HL-60 (cell line): ENCODE data around the gene GSC.
"Not testable (repeated sequence)": the region's sequence is repeated elsewhere in the genome, so short reads cannot be mapped to it uniquely, and the experiment has no call there.

ENCODE experiments used
- DNase-seq, 2 experiments: peaks; one replicate each; pipeline ENCODE4 v3.0.0-alpha.2; 2010 to 2020; ENCODE audit warnings: low read depth in 1 of 2, low spot score in 1 of 2
- H3K27ac ChIP-seq: fragments of 250-450 bp; sonication (Bioruptor Pico); replicated peaks from 2 replicates; pipeline ENCODE4 v1.5.1; 2020; ENCODE audit warnings: mild to moderate bottlenecking, moderate library complexity
- H3K27me3 ChIP-seq: fragments of 250-450 bp; sonication (Bioruptor Pico); 2 replicates; pipeline ENCODE4 v1.5.1; 2021; ENCODE audit warnings: mild to moderate bottlenecking, moderate library complexity; ENCODE audit not compliant: insufficient read depth, poor library complexity, severe bottlenecking
- H3K4me3 ChIP-seq: replicated peaks from 2 replicates; pipeline ENCODE4 v1.5.1; 2011; ENCODE audit warnings: mild to moderate bottlenecking, control low read depth, low read length; ENCODE audit not compliant: insufficient read depth
- GABPA ChIP-seq: IDR thresholded peaks from 2 replicates; pipeline ENCODE4 v1.6.1; 2012; ENCODE audit warnings: low read depth
- POLR2AphosphoS5 ChIP-seq: IDR thresholded peaks from 2 replicates; pipeline ENCODE4 v1.6.1; 2012; ENCODE audit warnings: low read depth
- REST ChIP-seq: IDR thresholded peaks from 2 replicates; pipeline ENCODE4 v1.6.1; 2012; ENCODE audit warnings: low read depth; ENCODE audit not compliant: insufficient replicate concordance
- SPI1 ChIP-seq: IDR thresholded peaks from 2 replicates; pipeline ENCODE4 v1.6.1; 2012; ENCODE audit warnings: low read depth, mild to moderate bottlenecking, borderline replicate concordance
- TF ChIP-seq, protein P1 (sequence below): IDR thresholded peaks from one replicate; pipeline ENCODE4 v1.5.1; 2011; ENCODE audit warnings: low read length, control low read depth, inconsistent platforms; ENCODE audit not compliant: insufficient read depth

The GSC gene

DNA sequence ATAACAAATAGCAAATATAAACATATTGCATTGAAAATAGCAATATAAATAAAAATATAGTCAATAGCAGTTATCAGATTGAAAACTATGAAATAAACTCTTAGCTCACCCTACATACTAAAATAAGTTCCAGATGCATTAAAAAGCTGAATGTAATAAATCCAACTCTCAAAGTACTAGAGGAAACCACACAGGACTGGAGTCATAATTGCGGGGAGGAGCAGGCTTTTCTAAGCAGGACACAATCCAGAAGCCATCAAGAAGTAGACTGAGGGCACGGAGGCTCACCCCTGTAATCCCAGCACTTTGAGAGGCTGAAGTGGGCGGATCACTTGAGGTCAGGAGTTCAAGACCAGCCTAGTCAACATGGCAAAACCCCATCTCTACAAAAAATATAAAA lies 22.2 kb downstream of the GSC start:
- H3K4me3 ChIP-seq = no peak overlapping the region
- H3K27ac ChIP-seq = no peak overlapping the region
- DNase-seq = no peak
- TF ChIP-seq, protein P1, sequence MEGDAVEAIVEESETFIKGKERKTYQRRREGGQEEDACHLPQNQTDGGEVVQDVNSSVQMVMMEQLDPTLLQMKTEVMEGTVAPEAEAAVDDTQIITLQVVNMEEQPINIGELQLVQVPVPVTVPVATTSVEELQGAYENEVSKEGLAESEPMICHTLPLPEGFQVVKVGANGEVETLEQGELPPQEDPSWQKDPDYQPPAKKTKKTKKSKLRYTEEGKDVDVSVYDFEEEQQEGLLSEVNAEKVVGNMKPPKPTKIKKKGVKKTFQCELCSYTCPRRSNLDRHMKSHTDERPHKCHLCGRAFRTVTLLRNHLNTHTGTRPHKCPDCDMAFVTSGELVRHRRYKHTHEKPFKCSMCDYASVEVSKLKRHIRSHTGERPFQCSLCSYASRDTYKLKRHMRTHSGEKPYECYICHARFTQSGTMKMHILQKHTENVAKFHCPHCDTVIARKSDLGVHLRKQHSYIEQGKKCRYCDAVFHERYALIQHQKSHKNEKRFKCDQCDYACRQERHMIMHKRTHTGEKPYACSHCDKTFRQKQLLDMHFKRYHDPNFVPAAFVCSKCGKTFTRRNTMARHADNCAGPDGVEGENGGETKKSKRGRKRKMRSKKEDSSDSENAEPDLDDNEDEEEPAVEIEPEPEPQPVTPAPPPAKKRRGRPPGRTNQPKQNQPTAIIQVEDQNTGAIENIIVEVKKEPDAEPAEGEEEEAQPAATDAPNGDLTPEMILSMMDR = no peak
- TF ChIP-seq SPI1 = no peak
- TF ChIP-seq POLR2AphosphoS5 = no peak
- TF ChIP-seq REST = no peak
- TF ChIP-seq GABPA = no peak
- H3K27me3 ChIP-seq = no peaks in the 10 kb centered on the region

DNA sequence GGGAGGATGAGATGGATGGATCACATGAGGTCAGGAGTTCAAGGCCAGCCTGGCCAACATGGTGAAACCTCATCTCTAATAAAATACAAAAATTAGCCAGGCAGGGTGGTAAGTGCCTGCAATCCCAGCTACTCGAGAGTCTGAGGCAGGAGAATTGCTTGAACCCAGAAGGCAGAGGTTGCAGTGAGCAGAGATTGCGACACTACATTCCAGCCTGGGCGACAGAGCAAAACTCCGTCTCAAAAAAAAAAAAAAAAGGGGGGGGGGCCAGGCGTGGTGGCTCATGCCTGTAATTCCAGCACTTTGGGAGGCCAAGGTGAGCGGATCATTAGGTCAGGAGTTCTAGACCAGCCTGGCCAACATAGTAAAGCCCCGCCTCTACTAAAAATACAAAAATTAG lies 22.8 kb downstream of the GSC start:
- not testable (repeated sequence) for DNase-seq, H3K27me3 ChIP-seq, H3K4me3 ChIP-seq, H3K27ac ChIP-seq

GRCh38 chr14:94746131-94746530 lies 23.8 kb downstream of the GSC start:
- Histone ChIP-seq H3K4me3 (no peak overlapping the region), H3K27me3 (no peaks in the 10 kb centered on the region), H3K27ac (no peak overlapping the region)
- TF ChIP-seq SPI1 (no peak), POLR2AphosphoS5 (no peak), REST (no peak), GABPA (no peak)
- TF ChIP-seq, protein P1 = no peak
- no peak for DNase-seq

DNA sequence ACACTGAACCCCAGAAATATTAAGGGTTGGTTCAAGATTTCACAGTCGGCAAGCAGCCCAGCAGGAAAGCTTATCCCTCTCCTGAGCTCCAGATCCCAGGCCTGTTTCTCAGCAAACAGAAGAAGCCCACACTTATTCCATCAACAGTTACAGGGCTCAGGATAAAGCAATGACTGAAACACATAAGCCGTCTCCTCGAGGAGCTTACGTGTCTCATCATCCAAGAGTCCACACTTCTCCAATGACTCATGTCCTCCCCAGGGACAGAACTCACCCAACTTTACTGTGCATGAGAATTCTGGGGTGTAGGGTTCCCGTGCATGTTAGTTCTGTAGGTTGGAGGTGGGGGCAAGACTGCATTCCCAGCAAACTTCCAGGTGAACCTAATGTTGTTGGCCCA lies 31.2 kb downstream of the GSC start:
- TF ChIP-seq POLR2AphosphoS5 (no peak), GABPA (no peak), REST (no peak), SPI1 (no peak)
- TF ChIP-seq, protein P1 = no peak

More for the DNA sequence above, 31.2 kb downstream of the GSC start:
- no peak overlapping the region for H3K27ac ChIP-seq
- H3K27me3 ChIP-seq = no peaks in the 10 kb centered on the region
- DNase-seq = no peak
- H3K4me3 ChIP-seq = no peak overlapping the region
